ENCODE results near the gene GZMM. TPM values are rescaled to one million over a fixed set of nuclear protein-coding genes. Genes with fewer than 3 reads are reported as not detected.
A peak's percentile ranks its signal among the peaks of the same experiment; 100 is the strongest.

The GZMM gene
- total RNA-seq, 1 donor from 2014 or later = not detected

- Mint-ChIP-seq H3K36me3 (peaks cover 7% of the 10 kb centered on the region), H3K27me3 (ENCODE audit: insufficient read depth, low read depth) (peaks cover 23% of the 10 kb centered on the region), H3K27ac (no peak overlapping the region), H3K4me1 (peaks cover 9% of the 10 kb centered on the region), H3K9me3 (peaks cover 8% of the 10 kb centered on the region), H3K4me3 (peak overlapping the region; percentile 38)
- Histone ChIP-seq H3K9ac (no peak overlapping the region), H3K4me2 (no peak overlapping the region), H3F3A (ENCODE audit: low read depth) (peaks cover 30% of the 10 kb centered on the region), H3K27me3 (peaks cover 52% of the 10 kb centered on the region), H3K9me3 (ENCODE audit: low read depth) (no peaks in the 10 kb centered on the region), H3K36me3 (no peaks in the 10 kb centered on the region), H3K79me2 (ENCODE audit: low read depth) (no peaks in the 10 kb centered on the region), H3K4me3 (no peak overlapping the region), H3K4me1 (no peaks in the 10 kb centered on the region), H3K27ac (no peak overlapping the region), H2AFZ (replicated peaks) (no peak overlapping the region), H4K20me1 (ENCODE audit: low read depth) (peaks cover 18% of the 10 kb centered on the region)
- DNase-seq (ENCODE audit: low spot score) = peak; percentile 62
- no peak for TF ChIP-seq EZH2phosphoT487 (IDR thresholded peaks at IDR 0.05)
- peak; percentile 83 for TF ChIP-seq CTCF (IDR thresholded peaks at IDR 0.05)
- no peak for TF ChIP-seq EZH2 (IDR thresholded peaks at IDR 0.05)
Observed at GRCh38 chr19:495402-496111, 48.3 kb upstream of the GZMM start.

GRCh38 chr19:496112-496665, 47.7 kb upstream of the GZMM start, which contains the start of gene MADCAM1:
Gene MADCAM1 (plus strand): TSS chr19:496486. CDS start chr19:496500, 14 bp downstream.
- Mint-ChIP-seq H3K9me3 (peaks cover 8% of the 10 kb centered on the region), H3K4me1 (peaks cover 9% of the 10 kb centered on the region), H3K4me3 (peak within 1 kb of the TSS; percentile 38), H3K36me3 (peaks cover 7% of the 10 kb centered on the region), H3K27ac (no peak within 1 kb of the TSS), H3K27me3 (ENCODE audit: insufficient read depth, low read depth) (peaks cover 25% of the 10 kb centered on the region)
- Histone ChIP-seq H3K9ac (no peak within 1 kb of the TSS), H4K20me1 (ENCODE audit: low read depth) (peaks cover 18% of the 10 kb centered on the region), H3K4me1 (no peaks in the 10 kb centered on the region), H3K9me3 (ENCODE audit: low read depth) (no peaks in the 10 kb centered on the region), H3K36me3 (no peaks in the 10 kb centered on the region), H3K79me2 (ENCODE audit: low read depth) (no peaks in the 10 kb centered on the region), H3K4me2 (peak within 1 kb of the TSS; percentile 69), H2AFZ (replicated peaks) (no peak within 1 kb of the TSS), H3K4me3 (peak within 1 kb of the TSS; percentile 24), H3F3A (ENCODE audit: low read depth) (peaks cover 26% of the 10 kb centered on the region), H3K27ac (no peak within 1 kb of the TSS), H3K27me3 (peaks cover 58% of the 10 kb centered on the region)
- no peak for TF ChIP-seq EZH2 (IDR thresholded peaks at IDR 0.05)
- TF ChIP-seq EZH2phosphoT487 (IDR thresholded peaks at IDR 0.05) = peak; percentile 25
- TF ChIP-seq CTCF (IDR thresholded peaks at IDR 0.05) = no peak
- no peak for DNase-seq (ENCODE audit: low spot score)

GRCh38 chr19:496986-497385, 46.9 kb upstream of the GZMM start:
- H3K4me3 ChIP-seq = no peak overlapping the region
- Mint-ChIP-seq H3K4me1 (peaks cover 9% of the 10 kb centered on the region), H3K36me3 (peaks cover 7% of the 10 kb centered on the region), H3K27me3 (ENCODE audit: insufficient read depth, low read depth) (peaks cover 25% of the 10 kb centered on the region), H3K4me3 (no peak overlapping the region), H3K9me3 (peaks cover 8% of the 10 kb centered on the region), H3K27ac (no peak overlapping the region)
- DNase-seq (ENCODE audit: low spot score) = no peak
- no peaks in the 10 kb centered on the region for H3K79me2 ChIP-seq (ENCODE audit: low read depth)
- TF ChIP-seq EZH2phosphoT487 (IDR thresholded peaks at IDR 0.05) = no peak
- TF ChIP-seq EZH2 (IDR thresholded peaks at IDR 0.05) = no peak
- TF ChIP-seq CTCF (IDR thresholded peaks at IDR 0.05) = no peak
- H2AFZ ChIP-seq (replicated peaks) = no peak overlapping the region
- H3K9ac ChIP-seq = no peak overlapping the region
- H3K9me3 ChIP-seq (ENCODE audit: low read depth) = no peaks in the 10 kb centered on the region
- H3K27ac ChIP-seq = no peak overlapping the region
- no peaks in the 10 kb centered on the region for H3K36me3 ChIP-seq
- peak overlapping the region; percentile 69 for H3K4me2 ChIP-seq
- peaks cover 18% of the 10 kb centered on the region for H4K20me1 ChIP-seq (ENCODE audit: low read depth)
- H3K4me1 ChIP-seq = no peaks in the 10 kb centered on the region
- H3F3A ChIP-seq (ENCODE audit: low read depth) = peaks cover 23% of the 10 kb centered on the region
- H3K27me3 ChIP-seq = peaks cover 58% of the 10 kb centered on the region

Measured in neural progenitor cell (in vitro differentiated cells).